ENCODE data around the gene MYRFL. TPM values are rescaled to one million over a fixed set of nuclear protein-coding genes. Genes with fewer than 3 reads are reported as not detected.

The MYRFL gene
- total RNA-seq, 2 donors from 2014 or later: not detected

DNA sequence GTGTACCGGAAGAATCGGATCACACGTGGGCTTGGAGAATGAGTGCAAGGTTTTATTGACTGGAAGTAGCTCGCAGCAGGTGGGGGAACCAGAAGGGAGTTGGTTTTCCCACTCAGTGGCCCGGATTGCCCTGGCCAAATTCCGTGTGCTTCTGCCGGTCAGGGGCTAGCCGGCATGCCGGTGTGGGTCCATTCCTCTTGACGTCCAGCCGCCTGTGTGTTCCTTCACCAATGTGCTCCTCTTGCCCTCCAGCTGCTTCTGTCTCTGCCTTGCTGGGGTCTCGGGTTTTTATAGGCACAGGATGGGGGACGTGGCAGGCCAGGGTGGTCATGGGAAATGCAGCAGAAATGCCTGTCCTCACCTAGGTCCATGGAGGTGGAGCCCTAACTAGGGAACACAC is 11.0 kb downstream of the MYRFL start:
- no peak for DNase-seq (ENCODE audit: low spot score)
- Histone ChIP-seq H3K4me3 (no peak overlapping the region), H3K9me3 (no peaks in the 10 kb centered on the region), H3K27me3 (no peaks in the 10 kb centered on the region), H3K27ac (no peak overlapping the region), H3K4me1 (peaks cover 0 to 3% of the 10 kb centered on the region in 2 donors), H3K36me3 (no peaks in the 10 kb centered on the region)
- TF ChIP-seq CTCF (IDR thresholded peaks at IDR 0.05): no peak

- no peaks in the 10 kb centered on the region for H3K9me3 ChIP-seq
- no peak overlapping the region for H3K27ac ChIP-seq
- H3K36me3 ChIP-seq: no peaks in the 10 kb centered on the region
- no peak for TF ChIP-seq CTCF (IDR thresholded peaks at IDR 0.05)
- no peaks in the 10 kb centered on the region for H3K27me3 ChIP-seq
- no peak overlapping the region for H3K4me3 ChIP-seq
- DNase-seq (ENCODE audit: low spot score): no peak
- H3K4me1 ChIP-seq: peaks cover 0 to 3% of the 10 kb centered on the region in 2 donors
Observed at GRCh38 chr12:69837191-69837590, 12.2 kb downstream of the MYRFL start.

DNA sequence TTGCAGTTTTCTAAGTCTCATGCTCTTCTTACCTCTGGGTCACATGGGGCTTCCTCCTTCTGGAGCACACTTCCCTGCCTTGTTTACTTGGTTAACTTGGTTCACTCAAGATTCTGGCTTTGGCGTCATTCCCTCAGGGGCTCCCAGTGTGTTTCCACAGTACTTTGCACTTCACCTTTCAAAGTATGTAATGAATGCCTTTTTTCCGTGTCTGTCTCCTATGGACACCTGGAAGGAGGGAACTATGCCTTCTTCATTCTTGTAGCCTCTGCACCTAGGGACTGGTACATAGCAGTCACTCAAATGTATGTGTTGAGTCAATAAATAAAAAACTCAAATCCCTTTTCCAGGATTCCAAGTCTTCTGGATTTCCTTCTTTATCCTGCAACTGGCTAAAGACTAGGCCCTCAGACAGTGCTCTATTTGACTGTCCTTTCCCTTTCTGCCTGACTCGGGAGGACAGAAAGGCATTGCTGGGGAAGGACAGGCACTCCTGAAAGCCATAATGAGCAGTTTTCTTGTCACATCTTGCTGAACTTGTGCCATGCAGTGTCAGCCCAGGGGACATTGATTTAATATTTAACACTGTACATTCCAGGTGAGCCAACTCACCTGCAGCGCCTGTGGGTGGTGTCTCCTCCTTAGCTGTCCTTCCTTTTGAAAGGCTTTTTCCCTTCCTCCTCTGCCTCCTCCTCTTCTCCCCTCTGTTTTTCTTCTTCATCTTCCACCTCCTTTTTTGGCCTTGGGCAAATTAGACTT is 12.8 kb downstream of the MYRFL start:
- Histone ChIP-seq H3K9me3 (no peaks in the 10 kb centered on the region), H3K27me3 (no peaks in the 10 kb centered on the region), H3K4me3 (no peak overlapping the region), H3K4me1 (peaks cover 0 to 3% of the 10 kb centered on the region in 2 donors), H3K27ac (no peak overlapping the region), H3K36me3 (no peaks in the 10 kb centered on the region)
- DNase-seq (ENCODE audit: low spot score): no peak
- no peak for TF ChIP-seq CTCF (IDR thresholded peaks at IDR 0.05)

DNA sequence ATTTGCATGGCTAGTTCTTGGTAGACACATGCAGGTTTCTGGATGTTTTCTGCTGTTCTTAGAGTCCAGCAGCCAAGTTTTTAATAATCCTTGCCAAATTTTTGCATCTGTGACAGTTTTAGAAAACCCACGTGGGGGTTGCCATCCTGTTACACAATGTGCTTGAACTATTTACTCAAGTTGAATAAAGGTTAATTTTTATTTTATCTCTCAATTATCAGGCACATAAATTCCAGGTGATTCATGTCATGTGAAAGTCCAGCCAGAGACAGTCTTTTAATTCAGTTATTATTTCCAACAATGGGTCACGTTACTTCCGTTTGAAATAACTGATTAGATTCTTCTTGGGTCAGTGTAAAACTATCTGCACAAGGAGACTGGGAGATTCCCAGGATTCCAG is 15.7 kb downstream of the MYRFL start:
- no peak for TF ChIP-seq CTCF (IDR thresholded peaks at IDR 0.05)
- H3K4me1 ChIP-seq: peaks cover 0 to 3% of the 10 kb centered on the region in 2 donors
- H3K27ac ChIP-seq: no peak overlapping the region
- no peak overlapping the region for H3K4me3 ChIP-seq
- H3K36me3 ChIP-seq: no peaks in the 10 kb centered on the region
- no peaks in the 10 kb centered on the region for H3K9me3 ChIP-seq
- no peaks in the 10 kb centered on the region for H3K27me3 ChIP-seq
- no peak for DNase-seq (ENCODE audit: low spot score)

- no peak for TF ChIP-seq CTCF (IDR thresholded peaks at IDR 0.05)
- no peak overlapping the region for H3K27ac ChIP-seq
- DNase-seq (ENCODE audit: low spot score): no peak
Observed at GRCh38 chr12:69843608-69844007, 18.6 kb downstream of the MYRFL start.

DNA sequence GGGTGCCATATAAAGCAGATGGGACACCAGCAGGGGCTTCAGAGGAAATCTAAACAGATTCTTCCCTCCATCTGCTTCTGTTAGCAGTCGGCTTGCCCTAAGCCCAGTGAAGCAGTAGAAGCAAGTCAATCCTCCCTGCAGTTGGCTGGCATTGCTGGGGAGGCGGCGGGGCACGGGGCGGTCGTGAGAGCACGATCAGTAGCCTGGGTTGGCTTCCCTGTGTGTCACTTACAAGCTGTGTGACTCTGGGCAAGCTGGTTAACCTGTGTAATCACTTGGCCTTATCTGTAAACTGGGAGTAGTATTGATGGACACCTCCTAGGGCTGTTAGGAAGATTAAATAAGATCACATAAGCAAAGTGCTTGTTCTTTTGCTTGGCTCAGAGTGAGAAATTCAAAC is 19.4 kb downstream of the MYRFL start:
- DNase-seq (ENCODE audit: low spot score): no peak
- H3K36me3 ChIP-seq: no peaks in the 10 kb centered on the region
- no peaks in the 10 kb centered on the region for H3K27me3 ChIP-seq
- TF ChIP-seq CTCF (IDR thresholded peaks at IDR 0.05): no peak
- H3K4me3 ChIP-seq: no peak overlapping the region
- H3K9me3 ChIP-seq: no peaks in the 10 kb centered on the region
- no peak overlapping the region for H3K27ac ChIP-seq
- peaks cover 0 to 3% of the 10 kb centered on the region in 2 donors for H3K4me1 ChIP-seq

More at GRCh38 chr12:69843608-69844007, 18.6 kb downstream of the MYRFL start:
- H3K9me3 ChIP-seq: no peaks in the 10 kb centered on the region
- no peaks in the 10 kb centered on the region for H3K36me3 ChIP-seq
- H3K4me3 ChIP-seq: no peak overlapping the region
- H3K4me1 ChIP-seq: peaks cover 0 to 3% of the 10 kb centered on the region in 2 donors
- no peaks in the 10 kb centered on the region for H3K27me3 ChIP-seq
